NCI-H524 (cell line): ENCODE measurements around the gene RPL28.

Experiments
- DNase-seq, 2 experiments: peaks; one replicate each; lab custom pipeline; 2025; lab: John Stamatoyannopoulos, UW

RPL28 gene

GRCh38 chr19:55385724-55386492 lies at the start of gene RPL28:
Gene RPL28, plus strand, starts transcription at chr19:55385932. Its CDS starts 426 bp downstream, at chr19:55386358.
- peak; percentile 98 to 99 for DNase-seq

GRCh38 chr19:55336101-55336500 lies 49.6 kb upstream of the RPL28 start:
- no peak for DNase-seq

- DNase-seq = peak; percentile 100
Measured at GRCh38 chr19:55339105-55339888, 46.4 kb upstream of the RPL28 start, which contains the start of gene KMT5C. Gene KMT5C, plus strand, starts transcription at chr19:55339876. Its CDS starts 2,061 bp downstream, at chr19:55341937.

- no peak for DNase-seq
Measured at GRCh38 chr19:55339889-55340783, 45.6 kb upstream of the RPL28 start.

GRCh38 chr19:55340784-55341147 lies 45.0 kb upstream of the RPL28 start:
- DNase-seq = peak; percentile 54 to 74

- peak; percentile 74 to 81 for DNase-seq
Measured at GRCh38 chr19:55341171-55341588, 44.6 kb upstream of the RPL28 start.

GRCh38 chr19:55341595-55342531 lies 43.9 kb upstream of the RPL28 start:
- DNase-seq = no peak

- DNase-seq = no peak
Measured at GRCh38 chr19:55344444-55344843, 41.3 kb upstream of the RPL28 start.

GRCh38 chr19:55345101-55345817 lies 40.5 kb upstream of the RPL28 start:
- no peak for DNase-seq

GRCh38 chr19:55345818-55346724 lies 39.7 kb upstream of the RPL28 start:
- no peak for DNase-seq

- DNase-seq = no peak
Measured at GRCh38 chr19:55346725-55347441, 38.8 kb upstream of the RPL28 start.

- DNase-seq = no peak
Measured at GRCh38 chr19:55347442-55348009, 38.2 kb upstream of the RPL28 start.

GRCh38 chr19:55348317-55349034 lies 37.3 kb upstream of the RPL28 start:
- no peak for DNase-seq

GRCh38 chr19:55350620-55351315 lies 35.0 kb upstream of the RPL28 start:
- no peak for DNase-seq

- DNase-seq = no peak
Measured at GRCh38 chr19:55352040-55352439, 33.7 kb upstream of the RPL28 start.

- no peak for DNase-seq
Measured at GRCh38 chr19:55352549-55353145, 33.1 kb upstream of the RPL28 start.
